DMS79 (cell line): Measurements from ENCODE around the gene HDAC4.
"Not testable (repeated sequence)": the region's sequence is repeated elsewhere in the genome, so short reads cannot be mapped to it uniquely, and the experiment has no call there.

Source experiments
- DNase-seq: peaks from one replicate; lab custom pipeline; 2025; lab: John Stamatoyannopoulos, UW

HDAC4 gene

GRCh38 chr2:239082425-239082824 lies 318.4 kb downstream of the HDAC4 start:
- DNase-seq = no peak

- DNase-seq = no peak
These were observed 319.2 kb downstream of the HDAC4 start for GRCh38 chr2:239081622-239082021.

GRCh38 chr2:239081046-239081445 lies 319.8 kb downstream of the HDAC4 start:
- no peak for DNase-seq

GRCh38 chr2:239079671-239080294 lies 321.0 kb downstream of the HDAC4 start:
- no peak for DNase-seq

- no peak for DNase-seq
These were observed 322.5 kb downstream of the HDAC4 start for GRCh38 chr2:239078128-239078924.

GRCh38 chr2:239077260-239077659 lies 323.6 kb downstream of the HDAC4 start:
- no peak for DNase-seq

- no peak for DNase-seq
These were observed 324.7 kb downstream of the HDAC4 start for GRCh38 chr2:239075918-239076758.

GRCh38 chr2:239073745-239074530 lies 326.9 kb downstream of the HDAC4 start:
- DNase-seq = no peak

- DNase-seq = no peak
These were observed 327.6 kb downstream of the HDAC4 start for GRCh38 chr2:239073270-239073669.

- no peak for DNase-seq
These were observed 328.0 kb downstream of the HDAC4 start for GRCh38 chr2:239072786-239073185.

GRCh38 chr2:239070466-239070865 lies 330.4 kb downstream of the HDAC4 start:
- no peak for DNase-seq

GRCh38 chr2:239069362-239070333 lies 331.2 kb downstream of the HDAC4 start:
- DNase-seq = not testable (repeated sequence)

GRCh38 chr2:239068411-239068810 lies 332.4 kb downstream of the HDAC4 start:
- DNase-seq = no peak

- no peak for DNase-seq
These were observed 333.5 kb downstream of the HDAC4 start for GRCh38 chr2:239067196-239067865.

- DNase-seq = no peak
These were observed 334.2 kb downstream of the HDAC4 start for GRCh38 chr2:239066597-239066996.

- DNase-seq = no peak
These were observed 334.9 kb downstream of the HDAC4 start for GRCh38 chr2:239065962-239066361.

GRCh38 chr2:239065537-239065936 lies 335.3 kb downstream of the HDAC4 start:
- no peak for DNase-seq

GRCh38 chr2:239064891-239065290 lies 335.9 kb downstream of the HDAC4 start:
- no peak for DNase-seq

GRCh38 chr2:239064253-239064652 lies 336.6 kb downstream of the HDAC4 start:
- DNase-seq = no peak

GRCh38 chr2:239062743-239063142 lies 338.1 kb downstream of the HDAC4 start:
- DNase-seq = no peak
